Measurements from ENCODE around the gene HCST. TPM values are rescaled to one million over a fixed set of nuclear protein-coding genes. Genes with fewer than 3 reads are reported as not detected.

The HCST gene
- not detected in 2 replicates for total RNA-seq

- H3K4me3 ChIP-seq (ENCODE audit: low read depth, low read length), result peak within 1 kb of the TSS; percentile 39
- TF ChIP-seq CTCF (conservative IDR thresholded peaks at IDR 0.05; ENCODE audit: low read depth, low read length), result no peak
- no peak for DNase-seq (ENCODE audit: low read depth)
These were observed at the start of gene HCST for GRCh38 chr19:35901854-35902661. TSS of gene HCST (plus strand) at chr19:35902529. CDS start at chr19:35902594, 65 bp downstream.

- no peak overlapping the region for H3K4me3 ChIP-seq (ENCODE audit: low read depth, low read length)
- no peak for TF ChIP-seq CTCF (conservative IDR thresholded peaks at IDR 0.05; ENCODE audit: low read depth, low read length)
- no peak for DNase-seq (ENCODE audit: low read depth)
These were observed 49.1 kb upstream of the HCST start for GRCh38 chr19:35853038-35853756.

- no peak for DNase-seq (ENCODE audit: low read depth)
- peak within 1 kb of the TSS; percentile 48 for H3K4me3 ChIP-seq (ENCODE audit: low read depth, low read length)
- TF ChIP-seq CTCF (conservative IDR thresholded peaks at IDR 0.05; ENCODE audit: low read depth, low read length), result no peak
These were observed 45.7 kb upstream of the HCST start, which contains the start of gene KIRREL2 for GRCh38 chr19:35856546-35857149. TSS of gene KIRREL2 (plus strand) at chr19:35856911. CDS start at chr19:35857120, 209 bp downstream.

GRCh38 chr19:35858311-35858710 is 44.0 kb upstream of the HCST start:
- no peak overlapping the region for H3K4me3 ChIP-seq (ENCODE audit: low read depth, low read length)
- no peak for TF ChIP-seq CTCF (conservative IDR thresholded peaks at IDR 0.05; ENCODE audit: low read depth, low read length)
- DNase-seq (ENCODE audit: low read depth), result no peak

GRCh38 chr19:35859414-35859813 is 42.9 kb upstream of the HCST start:
- H3K4me3 ChIP-seq (ENCODE audit: low read depth, low read length), result no peak overlapping the region
- no peak for DNase-seq (ENCODE audit: low read depth)
- TF ChIP-seq CTCF (conservative IDR thresholded peaks at IDR 0.05; ENCODE audit: low read depth, low read length), result no peak

GRCh38 chr19:35860436-35860817 is 41.9 kb upstream of the HCST start:
- H3K4me3 ChIP-seq (ENCODE audit: low read depth, low read length), result no peak overlapping the region
- TF ChIP-seq CTCF (conservative IDR thresholded peaks at IDR 0.05; ENCODE audit: low read depth, low read length), result no peak
- no peak for DNase-seq (ENCODE audit: low read depth)
